ENCODE results near the gene DNAJC15. TPM values are rescaled to one million over a fixed set of nuclear protein-coding genes. Genes with fewer than 3 reads are reported as not detected.

Gene DNAJC15
- total and polyA plus RNA-seq, 2 of the 4 experiments (the other 2 are of a cell fraction) = 7.0 to 22.0 TPM

DNA sequence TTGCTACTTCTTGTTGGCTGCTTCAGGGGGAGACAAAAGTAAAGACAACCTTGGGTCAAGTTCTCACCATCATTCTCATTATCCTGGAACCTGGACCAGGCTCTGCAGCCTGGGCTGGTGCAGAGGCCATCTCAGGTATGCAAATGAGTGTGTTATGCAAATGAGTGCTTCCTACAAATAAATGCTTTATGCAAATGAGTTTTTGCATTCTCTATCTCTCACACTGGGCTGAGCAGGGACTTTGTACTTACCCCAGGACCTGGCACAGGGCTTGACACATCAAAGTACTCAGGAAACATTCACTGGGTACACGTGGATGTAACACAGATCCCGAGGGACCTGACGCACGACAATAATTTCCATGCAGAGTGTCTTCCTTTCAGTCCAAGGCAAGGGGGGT lies 103.0 kb downstream of the DNAJC15 start:
- no peak overlapping the region for H2AK5ac ChIP-seq (ENCODE audit: low read depth, low read length)
- H3K14ac ChIP-seq (replicated peaks; ENCODE audit: low read depth, low read length) = no peak overlapping the region
- H3K23ac ChIP-seq (ENCODE audit: low read depth, low read length) = no peak overlapping the region
- 100% methylated on average over 3 of the region's 4 CpGs; no CpG with 5 or more reads in 1 of the 2 experiments for WGBS, 2 experiments (ENCODE audit: extremely low coverage in 2 of 2, insufficient read length in 1 of 2)
- in situ Hi-C loops (cut with MboI; ENCODE audit: low sequenced_read_pairs) = no loop called here
- H2BK5ac ChIP-seq (ENCODE audit: low read depth, low read length, poor library complexity, severe bottlenecking) = no peak overlapping the region
- no peak overlapping the region for H3K4ac ChIP-seq (ENCODE audit: low read depth, low read length)
- no TSS peak for BruUV-seq (replicated peaks)
- no peaks in the 10 kb centered on the region for H3K36me3 ChIP-seq (ENCODE audit: control insufficient read depth, insufficient read depth, low read length)
- no peaks in the 10 kb centered on the region for H3K4me1 ChIP-seq (ENCODE audit: control insufficient read depth, insufficient read depth, low read length)
- no peak overlapping the region for H3K18ac ChIP-seq (ENCODE audit: low read depth, low read length)
- no peaks in the 10 kb centered on the region for H3K79me1 ChIP-seq (ENCODE audit: low read depth in 1 of 2, low read length in 2 of 2)
- no peak overlapping the region for H3K9ac ChIP-seq (ENCODE audit: low read depth, low read length)
- H3K9me1 ChIP-seq (ENCODE audit: insufficient read depth, low read length) = 0 out of 2 replicates have a peak, but pooled peaks cover 3% of the 10 kb centered on the region
- no peak overlapping the region for H3K4me2 ChIP-seq (ENCODE audit: low read depth, low read length)
- H2AFZ ChIP-seq (replicated peaks; ENCODE audit: low read length, poor library complexity) = no peak overlapping the region
- no peak overlapping the region for H4K5ac ChIP-seq (ENCODE audit: low read depth, low read length)
- no peak for ATAC-seq (ENCODE audit: low read depth)
- H2BK120ac ChIP-seq (ENCODE audit: low read depth, low read length) = no peak overlapping the region
- POLR2A ChIA-PET (ENCODE audit: unreplicated experiment) = no interaction called here
- no peak overlapping the region for H2BK15ac ChIP-seq (ENCODE audit: low read depth, low read length)
- no peak overlapping the region for H3K27ac ChIP-seq (ENCODE audit: insufficient read depth, low read length)
- H3K9me3 ChIP-seq (ENCODE audit: control insufficient read depth, insufficient read depth, low read length) = no peaks in the 10 kb centered on the region
- H4K20me1 ChIP-seq (ENCODE audit: insufficient read depth, low read length) = no peaks in the 10 kb centered on the region
- intact Hi-C loops (cut with micrococcal nuclease) = no loop called here
- H4K91ac ChIP-seq (ENCODE audit: insufficient read depth, low read depth, low read length) = no peak overlapping the region
- no peak overlapping the region for H4K8ac ChIP-seq (ENCODE audit: low read depth in 2 of 2, low read length in 2 of 2)
- DNase-seq = no peak
- H2BK20ac ChIP-seq (ENCODE audit: low read depth, low read length) = no peak overlapping the region
- no peak overlapping the region for H3K4me3 ChIP-seq (ENCODE audit: insufficient read depth, low read depth, low read length)
- H3K56ac ChIP-seq (ENCODE audit: extremely low read depth, insufficient read depth, low read length) = no peak overlapping the region
- CTCF ChIA-PET = interaction anchor here (0.7 kb wide), 1 partner anchor 139 kb away, joined by 3 read pairs; no protein-coding TSS in a partner anchor
- dilution Hi-C loops (cut with HindIII; ENCODE audit: low sequenced_read_pairs, unreplicated experiment) = no loop called here
- TF ChIP-seq SMC3 (IDR thresholded peaks at IDR 0.05; ENCODE audit: low read depth, low read length) = no peak
- TF ChIP-seq CEBPB (IDR thresholded peaks at IDR 0.05; ENCODE audit: low read depth, low read length) = no peak
- TF ChIP-seq RFX5 (IDR thresholded peaks at IDR 0.05; ENCODE audit: low read depth, low read length) = no peak
- no peak for TF ChIP-seq MAFK (IDR thresholded peaks at IDR 0.05; ENCODE audit: low read depth, low read length)
- no peak for TF ChIP-seq BHLHE40 (IDR thresholded peaks at IDR 0.05; ENCODE audit: low read depth, low read length)
- TF ChIP-seq MAZ (IDR thresholded peaks at IDR 0.05; ENCODE audit: borderline replicate concordance, low read depth, low read length) = no peak
- TF ChIP-seq, protein P1, sequence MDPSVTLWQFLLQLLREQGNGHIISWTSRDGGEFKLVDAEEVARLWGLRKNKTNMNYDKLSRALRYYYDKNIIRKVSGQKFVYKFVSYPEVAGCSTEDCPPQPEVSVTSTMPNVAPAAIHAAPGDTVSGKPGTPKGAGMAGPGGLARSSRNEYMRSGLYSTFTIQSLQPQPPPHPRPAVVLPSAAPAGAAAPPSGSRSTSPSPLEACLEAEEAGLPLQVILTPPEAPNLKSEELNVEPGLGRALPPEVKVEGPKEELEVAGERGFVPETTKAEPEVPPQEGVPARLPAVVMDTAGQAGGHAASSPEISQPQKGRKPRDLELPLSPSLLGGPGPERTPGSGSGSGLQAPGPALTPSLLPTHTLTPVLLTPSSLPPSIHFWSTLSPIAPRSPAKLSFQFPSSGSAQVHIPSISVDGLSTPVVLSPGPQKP (IDR thresholded peaks at IDR 0.05; ENCODE audit: borderline replicate concordance, low read depth, low read length) = no peak
- TF ChIP-seq NFE2L2 (IDR thresholded peaks at IDR 0.05; ENCODE audit: low read depth, low read length) = no peak
- TF ChIP-seq RAD21 (IDR thresholded peaks at IDR 0.05; ENCODE audit: low read length) = no peak
- TF ChIP-seq FOS (IDR thresholded peaks at IDR 0.05; ENCODE audit: low read depth, low read length) = no peak
- TF ChIP-seq USF2 (IDR thresholded peaks at IDR 0.05; ENCODE audit: low read depth, low read length) = no peak
- no peak for TF ChIP-seq MXI1 (IDR thresholded peaks at IDR 0.05; ENCODE audit: borderline replicate concordance, low read depth, low read length)
- no peak for TF ChIP-seq CHD1 (IDR thresholded peaks at IDR 0.05; ENCODE audit: low read depth, low read length)
- no peak for TF ChIP-seq POLR2A (IDR thresholded peaks at IDR 0.05; ENCODE audit: low read depth, low read length)
- TF ChIP-seq RCOR1 (IDR thresholded peaks at IDR 0.05; ENCODE audit: insufficient replicate concordance, low read length) = no peak
- no peak for TF ChIP-seq CTCF (conservative IDR thresholded peaks at IDR 0.05; ENCODE audit: low read depth, low read length)
- no peak overlapping the region for H2AK9ac ChIP-seq (replicated peaks; ENCODE audit: low read depth, low read length, poor library complexity)
- peaks cover 4% of the 10 kb centered on the region for H3K27me3 ChIP-seq (ENCODE audit: control insufficient read depth, insufficient read depth, low read length)
